Measurements from ENCODE around the gene NIM1K.

DNA sequence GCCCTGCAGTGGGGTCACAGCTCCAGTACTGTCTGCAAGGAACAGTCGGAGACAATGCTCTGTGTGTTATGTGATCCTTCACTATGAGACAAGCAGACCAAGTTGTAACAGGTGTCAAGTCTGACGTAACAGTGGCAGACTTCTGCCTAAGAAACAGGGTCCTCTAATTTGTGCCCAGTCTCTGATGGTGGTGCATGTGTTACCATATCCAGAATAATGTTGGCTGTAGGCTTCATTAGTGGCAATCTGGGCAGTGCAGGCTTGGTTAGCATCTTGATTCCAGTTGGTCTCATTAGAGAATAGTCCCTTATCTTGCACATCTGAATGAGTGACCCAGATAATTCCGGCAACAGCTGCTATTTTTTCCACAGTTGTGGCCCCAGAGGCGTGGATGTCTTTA, 37.6 kb upstream of the NIM1K start:
- TF ChIP-seq POLR2A (IDR thresholded peaks at IDR 0.05; ENCODE audit: low read length) = no peak
- TF ChIP-seq GATA1 (IDR thresholded peaks at IDR 0.05; ENCODE audit: low read depth, low read length) = no peak
